Measurements from ENCODE around the gene CXCR6. TPM values are rescaled to one million over a fixed set of nuclear protein-coding genes. Genes with fewer than 3 reads are reported as not detected.

CXCR6 gene
- total and polyA plus RNA-seq, 12 donors: 0.17 to 1.2 (median 0.35) TPM; not detected in 4

DNA sequence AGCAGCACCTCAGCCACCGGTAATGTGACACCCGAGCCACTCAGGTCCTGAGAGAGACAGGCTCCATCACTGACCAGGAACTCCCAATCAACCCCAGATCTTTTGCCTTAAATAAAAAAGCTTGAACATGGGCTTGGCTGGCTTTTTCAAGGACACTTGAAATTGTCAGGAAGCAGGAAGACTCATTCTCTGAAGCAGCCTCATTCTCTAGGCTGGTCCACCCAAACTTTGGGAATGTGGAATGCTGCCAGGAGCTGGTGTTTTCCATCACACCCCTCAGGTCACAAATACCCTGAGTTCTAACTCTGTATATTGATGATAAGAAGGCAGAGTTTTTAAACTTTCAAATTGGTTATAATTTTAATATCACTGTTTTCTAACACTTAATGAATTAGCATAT, 17.0 kb downstream of the CXCR6 start:
- 89 to 94% methylated on average over 2 of the region's 2 CpGs for WGBS, 2 donors
- no peak overlapping the region for H3K27ac ChIP-seq
- H3K36me3 ChIP-seq: peaks cover 0 to 100% (median 90%) of the 10 kb centered on the region in 9 donors

DNA sequence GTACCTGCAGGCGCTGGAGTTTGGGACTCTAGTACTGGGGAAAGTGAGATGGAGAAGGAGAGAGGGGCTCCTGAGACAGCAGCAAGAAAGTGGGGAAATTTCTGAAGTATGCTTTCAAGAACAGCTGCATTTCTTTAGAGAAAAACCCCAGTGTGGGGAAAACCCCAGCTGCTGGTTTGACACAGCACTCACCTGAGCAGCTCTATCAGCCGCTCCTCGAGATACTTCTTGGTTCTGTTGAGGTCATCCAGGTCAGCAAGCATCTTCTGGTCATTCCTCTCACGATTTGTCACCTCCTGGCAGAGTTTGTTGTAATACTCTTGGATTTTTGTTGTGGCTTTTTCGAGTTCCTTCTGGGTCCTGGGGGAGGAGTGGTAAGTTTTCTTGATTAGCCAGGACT, 18.8 kb downstream of the CXCR6 start:
- Histone ChIP-seq H3K27ac (no peak overlapping the region), H3K4me3 (no peak overlapping the region), H3K36me3 (peaks cover 0 to 100% (median 91%) of the 10 kb centered on the region in 9 donors), H3K4me1 (peaks cover 6 to 55% (median 34%) of the 10 kb centered on the region in 9 donors), H3K27me3 (no peaks in the 10 kb centered on the region), H3K9me3 (no peaks in the 10 kb centered on the region)
- TF ChIP-seq, protein P1, sequence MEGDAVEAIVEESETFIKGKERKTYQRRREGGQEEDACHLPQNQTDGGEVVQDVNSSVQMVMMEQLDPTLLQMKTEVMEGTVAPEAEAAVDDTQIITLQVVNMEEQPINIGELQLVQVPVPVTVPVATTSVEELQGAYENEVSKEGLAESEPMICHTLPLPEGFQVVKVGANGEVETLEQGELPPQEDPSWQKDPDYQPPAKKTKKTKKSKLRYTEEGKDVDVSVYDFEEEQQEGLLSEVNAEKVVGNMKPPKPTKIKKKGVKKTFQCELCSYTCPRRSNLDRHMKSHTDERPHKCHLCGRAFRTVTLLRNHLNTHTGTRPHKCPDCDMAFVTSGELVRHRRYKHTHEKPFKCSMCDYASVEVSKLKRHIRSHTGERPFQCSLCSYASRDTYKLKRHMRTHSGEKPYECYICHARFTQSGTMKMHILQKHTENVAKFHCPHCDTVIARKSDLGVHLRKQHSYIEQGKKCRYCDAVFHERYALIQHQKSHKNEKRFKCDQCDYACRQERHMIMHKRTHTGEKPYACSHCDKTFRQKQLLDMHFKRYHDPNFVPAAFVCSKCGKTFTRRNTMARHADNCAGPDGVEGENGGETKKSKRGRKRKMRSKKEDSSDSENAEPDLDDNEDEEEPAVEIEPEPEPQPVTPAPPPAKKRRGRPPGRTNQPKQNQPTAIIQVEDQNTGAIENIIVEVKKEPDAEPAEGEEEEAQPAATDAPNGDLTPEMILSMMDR (IDR thresholded peaks at IDR 0.05): no peak
- intact Hi-C loops (cut with DNase I): no loop called here
- WGBS, 2 donors: 80 to 92% methylated on average over 5 of the region's 5 CpGs
- ATAC-seq (no peak), DNase-seq (no peak)

More for the DNA sequence above, 17.0 kb downstream of the CXCR6 start:
- intact Hi-C loops (cut with DNase I): no loop called here
- no peaks in the 10 kb centered on the region for H3K27me3 ChIP-seq
- ATAC-seq (no peak), DNase-seq (no peak)
- no peaks in the 10 kb centered on the region for H3K9me3 ChIP-seq
- no peak overlapping the region for H3K4me3 ChIP-seq
- peaks cover 0 to 38% (median 17%) of the 10 kb centered on the region in 9 donors for H3K4me1 ChIP-seq
- TF ChIP-seq, protein P1 (IDR thresholded peaks at IDR 0.05): no peak

GRCh38 chr3:45964139-45964538, 20.9 kb downstream of the CXCR6 start:
- intact Hi-C loops (cut with DNase I): no loop called here
- Histone ChIP-seq H3K9me3 (no peaks in the 10 kb centered on the region), H3K27ac (peak overlapping the region in 1 of 10 donors; percentile 68), H3K36me3 (peaks cover 0 to 100% (median 91%) of the 10 kb centered on the region in 9 donors), H3K4me1 (peaks cover 15 to 56% (median 38%) of the 10 kb centered on the region in 9 donors), H3K4me3 (no peak overlapping the region), H3K27me3 (no peaks in the 10 kb centered on the region)
- 87 to 93% methylated on average over 8 of the region's 8 CpGs for WGBS, 2 donors
- DNase-seq (no peak), ATAC-seq (no peak)
- TF ChIP-seq, protein P1 (IDR thresholded peaks at IDR 0.05): no peak

DNA sequence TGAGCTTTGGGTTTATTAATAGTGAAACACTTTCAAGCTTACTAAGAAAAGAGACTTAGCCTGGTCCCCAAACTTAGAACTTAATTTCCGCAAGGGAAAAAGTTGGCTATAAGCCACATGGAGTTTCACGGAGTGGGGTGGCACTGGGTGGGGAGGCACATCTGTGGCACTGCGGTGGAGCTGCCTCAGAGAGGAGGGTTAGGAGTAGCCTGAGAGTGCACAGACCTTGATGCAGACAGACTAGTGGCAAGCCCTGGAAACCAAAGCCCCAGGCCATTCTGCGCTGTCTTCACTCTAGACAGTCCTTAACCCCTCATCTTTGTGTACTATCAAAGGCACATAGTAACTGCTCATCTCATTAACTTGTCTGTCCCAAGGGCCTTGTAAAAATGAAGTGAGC, 22.0 kb downstream of the CXCR6 start:
- H3K4me1 ChIP-seq: peaks cover 15 to 58% (median 37%) of the 10 kb centered on the region in 9 donors
- no peaks in the 10 kb centered on the region for H3K9me3 ChIP-seq
- 76 to 82% methylated on average over 4 of the region's 4 CpGs for WGBS, 2 donors
- no peak for ATAC-seq
- TF ChIP-seq, protein P1 (IDR thresholded peaks at IDR 0.05): no peak
- peaks cover 0 to 100% (median 91%) of the 10 kb centered on the region in 9 donors for H3K36me3 ChIP-seq
- DNase-seq: no peak
- intact Hi-C loops (cut with DNase I): no loop called here
- H3K27me3 ChIP-seq: no peaks in the 10 kb centered on the region
- no peak overlapping the region for H3K4me3 ChIP-seq
- H3K27ac ChIP-seq: peak overlapping the region in 2 of 10 donors; percentile 41 to 68

Data from heart right ventricle (tissue), 16 donors.